Neutrophil (primary cell): ENCODE measurements around the gene ADIG.

Experiments used
- H3K27ac ChIP-seq: fragments of 200-600 bp; sonication (generic); 2 replicates; pipeline ENCODE4 v1.5.1; 2016; ENCODE audit warnings: mild to moderate bottlenecking, moderate library complexity
- H3K27me3 ChIP-seq: fragments of 200-600 bp; sonication (generic); 2 replicates; pipeline ENCODE4 v1.6.0; 2016; ENCODE audit warnings: mild to moderate bottlenecking
- H3K36me3 ChIP-seq: fragments of 200-600 bp; sonication (generic); 2 replicates; pipeline ENCODE4 v1.5.1; 2017
- H3K4me1 ChIP-seq, 2 experiments: fragments of 200-600 bp in 1 of 2; sonication (generic) in 1 of 2; 1 replicate in 1 of 2; 2 replicates in 1 of 2; pipeline versions ENCODE4 v1.5.1 to v1.6.1; 2013 to 2016; ENCODE audit warnings: low read depth in 1 of 2, low read length in 1 of 2, mild to moderate bottlenecking in 1 of 2, moderate library complexity in 1 of 2; ENCODE audit not compliant: control insufficient read depth in 1 of 2, insufficient read depth in 1 of 2
- H3K4me3 ChIP-seq, 2 experiments: fragments of 200-600 bp in 1 of 2; sonication (generic) in 1 of 2; 1 replicate in 1 of 2; 2 replicates in 1 of 2; pipeline ENCODE4 v1.5.1; 2013 to 2016; ENCODE audit warnings: low read depth in 1 of 2, low read length in 1 of 2, mild to moderate bottlenecking in 1 of 2, moderate library complexity in 1 of 2
- H3K9me3 ChIP-seq: fragments of 200-600 bp; sonication (generic); 2 replicates; pipeline ENCODE4 v1.5.1; 2016
- CTCF ChIP-seq: fragments of 200-600 bp; sonication (generic); IDR thresholded peaks from 2 replicates; pipeline ENCODE4 v1.5.1; 2016; ENCODE audit warnings: antibody characterized with exemption

ADIG gene

GRCh38 chr20:38612751-38613515, 31.9 kb downstream of the ADIG start:
- no peak overlapping the region for H3K4me3 ChIP-seq
- no peaks in the 10 kb centered on the region for H3K9me3 ChIP-seq
- H3K27ac ChIP-seq, result no peak overlapping the region
- TF ChIP-seq CTCF, result no peak
- H3K27me3 ChIP-seq, result peaks cover 20% of the 10 kb centered on the region
- H3K36me3 ChIP-seq, result no peaks in the 10 kb centered on the region
- H3K4me1 ChIP-seq, result no peaks in the 10 kb centered on the region

- Histone ChIP-seq H3K27ac (no peak overlapping the region), H3K36me3 (no peaks in the 10 kb centered on the region), H3K4me3 (no peak overlapping the region), H3K4me1 (no peaks in the 10 kb centered on the region), H3K9me3 (no peaks in the 10 kb centered on the region), H3K27me3 (peaks cover 20% of the 10 kb centered on the region)
- no peak for TF ChIP-seq CTCF
These were observed 34.3 kb downstream of the ADIG start for GRCh38 chr20:38615283-38615682.

GRCh38 chr20:38616457-38616856, 35.5 kb downstream of the ADIG start:
- Histone ChIP-seq H3K27me3 (peaks cover 30% of the 10 kb centered on the region), H3K27ac (no peak overlapping the region), H3K4me1 (no peaks in the 10 kb centered on the region), H3K4me3 (no peak overlapping the region), H3K36me3 (no peaks in the 10 kb centered on the region), H3K9me3 (no peaks in the 10 kb centered on the region)
- TF ChIP-seq CTCF, result no peak

- Histone ChIP-seq H3K27me3 (peaks cover 35% of the 10 kb centered on the region), H3K27ac (no peak overlapping the region), H3K36me3 (no peaks in the 10 kb centered on the region), H3K4me1 (no peaks in the 10 kb centered on the region), H3K9me3 (no peaks in the 10 kb centered on the region), H3K4me3 (no peak overlapping the region)
- no peak for TF ChIP-seq CTCF
These were observed 36.2 kb downstream of the ADIG start for GRCh38 chr20:38617011-38617829.

GRCh38 chr20:38617830-38618196, 36.8 kb downstream of the ADIG start:
- Histone ChIP-seq H3K4me1 (no peaks in the 10 kb centered on the region), H3K4me3 (no peak overlapping the region), H3K27me3 (peaks cover 41% of the 10 kb centered on the region), H3K9me3 (no peaks in the 10 kb centered on the region), H3K36me3 (no peaks in the 10 kb centered on the region), H3K27ac (no peak overlapping the region)
- no peak for TF ChIP-seq CTCF
